Fibroblast of lung (primary cell): ENCODE measurements around the gene SMLR1.
"Not testable (repeated sequence)": the region's sequence is repeated elsewhere in the genome, so short reads cannot be mapped to it uniquely, and the experiment has no call there.

Source experiments
- CTCF ChIP-seq, 2 donors: IDR thresholded peaks in 1 of 2; conservative IDR thresholded peaks in 1 of 2; 1 replicate in 1 of 2; 2 replicates in 1 of 2; pipeline ENCODE4 v1.5.1; 2011 to 2012; ENCODE audit warnings: low read length in 2 of 2, control low read depth in 1 of 2, inconsistent platforms in 1 of 2, low read depth in 1 of 2, mild to moderate bottlenecking in 1 of 2
- EZH2 ChIP-seq: IDR thresholded peaks from 2 replicates; pipeline ENCODE4 v1.5.1; 2012; ENCODE audit warnings: low read length, control low read depth, mild to moderate bottlenecking; ENCODE audit errors: missing control alignments

GRCh38 chr6:130801368-130801767 lies 25.8 kb upstream of the SMLR1 start:
- TF ChIP-seq CTCF (conservative IDR thresholded peaks at IDR 0.05 in 1 of 2, IDR thresholded peaks at IDR 0.05 in 1 of 2; ENCODE audit: low read depth in 1 of 2, low read length in 2 of 2); EZH2: not testable (repeated sequence)
